ENCODE results near the gene BTG2.

DNA sequence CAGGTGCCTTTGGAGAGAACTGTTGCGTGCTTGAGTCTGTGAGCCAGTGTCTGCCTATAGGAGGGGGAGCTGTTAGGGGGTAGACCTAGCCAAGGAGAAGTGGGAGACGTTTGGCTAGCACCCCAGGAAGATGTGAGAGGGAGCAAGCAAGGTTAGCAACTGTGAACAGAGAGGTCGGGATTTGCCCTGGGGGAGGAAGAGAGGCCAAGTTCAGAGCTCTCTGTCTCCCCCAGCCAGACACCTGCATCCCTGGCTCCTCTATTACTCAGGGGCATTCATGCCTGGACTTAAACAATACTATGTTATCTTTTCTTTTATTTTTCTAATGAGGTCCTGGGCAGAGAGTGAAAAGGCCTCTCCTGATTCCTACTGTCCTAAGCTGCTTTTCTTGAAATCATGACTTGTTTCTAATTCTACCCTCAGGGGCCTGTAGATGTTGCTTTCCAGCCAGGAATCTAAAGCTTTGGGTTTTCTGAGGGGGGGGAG, 2.4 kb downstream of the BTG2 start:
- TF ChIP-seq CTCF (IDR thresholded peaks at IDR 0.05; ENCODE audit: low read length): no peak
- no peak for TF ChIP-seq EZH2 (IDR thresholded peaks at IDR 0.05; ENCODE audit: borderline replicate concordance, low read length)
